Left ventricle myocardium inferior (tissue), 1 donor: Measurements from ENCODE around the gene DTNB. TPM values are rescaled to one million over a fixed set of nuclear protein-coding genes. Genes with fewer than 3 reads are reported as not detected.
"Not testable (repeated sequence)": the region's sequence is repeated elsewhere in the genome, so short reads cannot be mapped to it uniquely, and the experiment has no call there.

ENCODE experiments used
- DNase-seq: peaks from one replicate; pipeline ENCODE4 v3.0.0-alpha.2; 2020
- H3K27ac ChIP-seq: fragments of 200-600 bp; replicated peaks from 2 replicates; pipeline ENCODE4 v1.8.0; 2021
- H3K27me3 ChIP-seq: fragments of 200-600 bp; 2 replicates; pipeline ENCODE4 v1.8.0; 2021; ENCODE audit warnings: low read depth
- H3K36me3 ChIP-seq: fragments of 200-600 bp; 2 replicates; pipeline ENCODE4 v1.8.0; 2021
- H3K4me1 ChIP-seq: fragments of 200-600 bp; 2 replicates; pipeline ENCODE4 v1.8.0; 2021
- H3K4me3 ChIP-seq: fragments of 200-600 bp; 2 replicates; pipeline ENCODE4 v1.8.0; 2021; ENCODE audit warnings: mild to moderate bottlenecking, moderate library complexity
- H3K9me3 ChIP-seq: fragments of 200-600 bp; replicated peaks from 2 replicates; pipeline ENCODE4 v1.8.0; 2021
- intact Hi-C: fragments of 100-400 bp; cut with micrococcal nuclease; formaldehyde crosslinking; loops from one replicate; pipeline ENCODE4 v1.11.0; 2022
- total RNA-seq: library from RNA; stranded (reverse); fragmentation: NEBNext Ultra II Directional; extraction: Animal tissue kit (Norgen Biotek cat#: 25700); gene quantifications from one replicate; pipeline ENCODE4 v1.2.1, GENCODE V29; 2021
- TF ChIP-seq, protein P1 (sequence below): fragments of 200-600 bp; IDR thresholded peaks from 2 replicates; pipeline ENCODE4 v1.8.0; 2021; ENCODE audit warnings: antibody characterized with exemption, mild to moderate bottlenecking, borderline replicate concordance
- donor health status: DM: no; HTN: yes; CAD: no; lungs with severe emphysema.

The DTNB gene
- total RNA-seq, 1 donor from 2014 or later, result 4.5 TPM

DNA sequence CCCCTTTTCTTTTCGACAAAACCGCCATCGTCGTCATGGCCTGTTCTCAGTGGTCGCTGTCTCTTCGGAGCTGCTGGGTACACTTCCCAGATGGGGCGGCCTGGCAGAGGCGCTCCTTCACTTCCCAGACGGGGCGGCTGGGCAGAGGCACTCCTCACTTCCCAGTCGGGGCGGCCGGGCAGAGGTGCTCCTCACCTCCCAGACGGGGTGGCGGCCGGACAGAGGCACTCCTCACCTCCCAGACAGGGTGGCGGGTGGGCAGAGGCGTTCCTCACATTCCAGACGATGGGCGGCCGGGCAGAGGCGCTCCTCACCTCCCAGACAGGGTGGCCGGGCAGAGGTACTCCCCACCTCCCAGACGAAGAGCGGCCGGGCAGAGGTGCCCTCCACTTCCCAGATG, 138.9 kb downstream of the DTNB start:
- H3K4me1 ChIP-seq, result no peaks in the 10 kb centered on the region
- intact Hi-C loops, result no loop called here
- H3K27me3 ChIP-seq, result no peaks in the 10 kb centered on the region
- no peak overlapping the region for H3K27ac ChIP-seq
- DNase-seq, result no peak
- no peaks in the 10 kb centered on the region for H3K9me3 ChIP-seq
- TF ChIP-seq, protein P1, sequence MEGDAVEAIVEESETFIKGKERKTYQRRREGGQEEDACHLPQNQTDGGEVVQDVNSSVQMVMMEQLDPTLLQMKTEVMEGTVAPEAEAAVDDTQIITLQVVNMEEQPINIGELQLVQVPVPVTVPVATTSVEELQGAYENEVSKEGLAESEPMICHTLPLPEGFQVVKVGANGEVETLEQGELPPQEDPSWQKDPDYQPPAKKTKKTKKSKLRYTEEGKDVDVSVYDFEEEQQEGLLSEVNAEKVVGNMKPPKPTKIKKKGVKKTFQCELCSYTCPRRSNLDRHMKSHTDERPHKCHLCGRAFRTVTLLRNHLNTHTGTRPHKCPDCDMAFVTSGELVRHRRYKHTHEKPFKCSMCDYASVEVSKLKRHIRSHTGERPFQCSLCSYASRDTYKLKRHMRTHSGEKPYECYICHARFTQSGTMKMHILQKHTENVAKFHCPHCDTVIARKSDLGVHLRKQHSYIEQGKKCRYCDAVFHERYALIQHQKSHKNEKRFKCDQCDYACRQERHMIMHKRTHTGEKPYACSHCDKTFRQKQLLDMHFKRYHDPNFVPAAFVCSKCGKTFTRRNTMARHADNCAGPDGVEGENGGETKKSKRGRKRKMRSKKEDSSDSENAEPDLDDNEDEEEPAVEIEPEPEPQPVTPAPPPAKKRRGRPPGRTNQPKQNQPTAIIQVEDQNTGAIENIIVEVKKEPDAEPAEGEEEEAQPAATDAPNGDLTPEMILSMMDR, result no peak
- no peaks in the 10 kb centered on the region for H3K36me3 ChIP-seq
- H3K4me3 ChIP-seq, result no peak overlapping the region

DNA sequence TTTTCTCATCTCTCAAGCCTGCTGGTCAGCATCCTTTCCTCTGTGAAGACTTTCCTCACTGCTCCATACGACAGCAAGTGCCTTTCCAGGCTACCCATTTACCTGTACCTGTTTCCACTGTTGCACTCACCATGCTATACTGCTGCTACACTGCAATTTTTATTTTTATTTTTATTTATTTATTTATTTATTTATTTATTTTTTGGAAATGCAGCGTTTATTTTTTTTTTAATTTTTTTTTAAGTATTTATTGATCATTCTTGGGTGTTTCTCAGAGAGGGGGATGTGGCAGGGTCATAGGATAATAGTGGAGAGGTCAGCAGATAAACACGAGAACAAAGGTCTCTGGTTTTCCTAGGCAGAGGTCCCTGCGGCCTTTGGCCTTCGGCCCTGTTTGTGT, 139.6 kb downstream of the DTNB start:
- H3K4me1 ChIP-seq, DNase-seq, H3K27ac ChIP-seq, H3K4me3 ChIP-seq, H3K9me3 ChIP-seq, intact Hi-C loops, H3K27me3 ChIP-seq, H3K36me3 ChIP-seq: not testable (repeated sequence)

DNA sequence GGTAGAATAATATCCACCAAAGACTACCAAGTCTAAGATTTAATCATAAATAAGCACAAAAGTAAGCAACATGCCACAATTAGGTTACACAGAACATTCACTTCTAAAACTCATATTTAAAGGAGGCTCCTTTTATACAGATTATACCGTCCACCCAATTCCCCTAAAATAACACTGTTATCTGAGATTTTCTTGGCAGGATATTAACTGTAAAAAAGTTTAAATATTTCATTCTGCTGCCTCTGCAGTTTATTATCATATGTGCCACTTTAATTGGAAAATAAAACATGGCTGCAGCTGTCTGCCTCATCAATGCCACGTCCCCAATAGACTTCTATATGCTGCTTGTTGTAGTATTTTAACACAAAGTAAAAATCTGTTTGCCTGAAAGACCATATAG, 140.9 kb downstream of the DTNB start:
- H3K4me3 ChIP-seq, result no peak overlapping the region
- no peaks in the 10 kb centered on the region for H3K9me3 ChIP-seq
- no peaks in the 10 kb centered on the region for H3K36me3 ChIP-seq
- intact Hi-C loops, result no loop called here
- DNase-seq, result no peak
- no peaks in the 10 kb centered on the region for H3K27me3 ChIP-seq
- H3K4me1 ChIP-seq, result no peaks in the 10 kb centered on the region
- TF ChIP-seq, protein P1, result no peak
- H3K27ac ChIP-seq, result no peak overlapping the region

DNA sequence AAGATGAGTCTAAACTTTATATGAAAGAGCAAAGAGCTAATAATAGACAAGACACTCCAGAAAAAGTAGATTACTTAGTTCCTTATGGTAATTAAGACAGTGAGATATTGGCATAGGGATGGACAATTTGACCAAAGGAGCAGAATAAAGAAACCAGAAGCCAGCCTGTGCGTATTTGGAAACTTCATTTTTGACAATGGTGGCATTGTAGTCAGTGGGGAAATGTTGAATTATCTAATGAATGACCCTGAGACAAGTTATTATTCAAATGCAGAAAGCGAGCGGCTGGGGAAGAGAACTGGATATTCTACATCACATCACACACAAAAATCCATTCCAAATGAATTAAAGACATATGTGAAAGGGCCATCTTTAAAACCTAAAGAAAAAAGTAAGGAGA, 144.3 kb downstream of the DTNB start:
- intact Hi-C loops, result no loop called here
- Histone ChIP-seq H3K9me3 (no peaks in the 10 kb centered on the region), H3K27me3 (no peaks in the 10 kb centered on the region), H3K36me3 (no peaks in the 10 kb centered on the region), H3K4me1 (no peaks in the 10 kb centered on the region), H3K27ac (no peak overlapping the region), H3K4me3 (no peak overlapping the region)
- TF ChIP-seq, protein P1, result no peak
- DNase-seq, result no peak

DNA sequence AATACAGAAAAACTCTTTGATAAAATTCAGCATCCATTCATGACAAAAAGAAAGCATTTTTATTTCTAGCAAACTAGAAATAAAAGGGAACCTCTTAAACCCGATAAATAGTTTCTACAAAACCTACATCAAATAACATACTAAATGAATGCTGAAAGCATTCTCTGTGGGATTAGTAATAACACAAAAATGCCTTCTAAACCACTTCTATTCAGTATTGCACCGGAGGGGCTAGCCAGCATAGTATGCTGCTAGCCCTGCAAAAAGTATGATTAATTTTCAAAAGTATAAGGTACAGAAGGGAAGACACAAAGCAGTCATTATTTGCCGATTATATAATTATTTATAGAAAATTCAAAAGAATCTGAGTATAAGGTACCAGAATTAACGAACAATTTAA, 145.2 kb downstream of the DTNB start:
- Histone ChIP-seq H3K9me3 (no peaks in the 10 kb centered on the region), H3K27me3 (no peaks in the 10 kb centered on the region), H3K4me3 (no peak overlapping the region), H3K36me3 (no peaks in the 10 kb centered on the region), H3K27ac (no peak overlapping the region), H3K4me1 (no peaks in the 10 kb centered on the region)
- no peak for DNase-seq
- intact Hi-C loops, result no loop called here
- TF ChIP-seq, protein P1, result no peak

DNA sequence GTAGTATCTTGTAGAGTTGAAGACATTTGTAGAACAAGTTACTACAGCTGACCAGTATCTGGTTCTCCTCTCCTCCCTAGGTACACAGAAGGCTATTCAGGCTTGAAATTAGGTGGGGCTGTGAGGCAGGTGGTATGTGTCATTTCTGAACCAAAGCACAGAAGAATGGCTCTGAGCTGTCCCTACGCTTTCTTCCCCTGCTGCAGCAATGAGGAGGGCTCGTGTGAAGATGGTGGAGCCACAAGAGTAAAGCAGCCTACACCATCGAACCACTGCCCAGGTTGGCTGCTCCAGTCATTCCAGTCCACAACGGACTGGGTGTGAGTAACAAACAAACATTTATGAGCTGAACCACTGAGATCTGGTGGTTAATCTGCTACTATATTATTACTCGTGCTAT, 148.9 kb downstream of the DTNB start:
- Histone ChIP-seq H3K4me1 (peaks cover 10% of the 10 kb centered on the region), H3K27me3 (no peaks in the 10 kb centered on the region), H3K4me3 (no peak overlapping the region), H3K9me3 (no peaks in the 10 kb centered on the region), H3K27ac (no peak overlapping the region), H3K36me3 (no peaks in the 10 kb centered on the region)
- DNase-seq, result no peak
- intact Hi-C loops, result no loop called here
- TF ChIP-seq, protein P1, result no peak
